Liver (tissue), 9 donors: ENCODE results near the gene LSM12. TPM values are rescaled to one million over a fixed set of nuclear protein-coding genes. Genes with fewer than 3 reads are reported as not detected.
"Not testable (repeated sequence)": the region's sequence is repeated elsewhere in the genome, so short reads cannot be mapped to it uniquely, and the experiment has no call there.

Experiments
- DNase-seq: peaks from one replicate; pipeline ENCODE4 v3.0.0-alpha.2; 2017; ENCODE audit warnings: low spot score
- H3K27ac ChIP-seq, 2 donors: one replicate each; pipeline ENCODE4 v1.7.0; 2013; ENCODE audit warnings: inconsistent platforms in 2 of 2, low read length in 2 of 2, control low read depth in 1 of 2, low read depth in 1 of 2, mild to moderate bottlenecking in 1 of 2
- H3K27me3 ChIP-seq, 4 donors: one replicate each; pipeline versions ENCODE4 v1.6.1 to v1.7.0; 2013; ENCODE audit warnings: low read length in 3 of 4, inconsistent platforms in 1 of 4, mild to moderate bottlenecking in 1 of 4, moderate library complexity in 1 of 4; ENCODE audit not compliant: control insufficient read depth in 4 of 4, insufficient read depth in 4 of 4
- H3K36me3 ChIP-seq, 4 donors: one replicate each; pipeline versions ENCODE4 v1.6.1 to v1.7.0; 2013; ENCODE audit warnings: low read length in 3 of 4, mild to moderate bottlenecking in 3 of 4, low read depth in 1 of 4, moderate library complexity in 1 of 4; ENCODE audit not compliant: control insufficient read depth in 4 of 4, insufficient read depth in 3 of 4
- H3K4me1 ChIP-seq, 4 donors: one replicate each; pipeline versions ENCODE4 v1.6.1 to v1.7.0; 2013; ENCODE audit warnings: low read length in 3 of 4, mild to moderate bottlenecking in 3 of 4, moderate library complexity in 1 of 4; ENCODE audit not compliant: control insufficient read depth in 4 of 4, insufficient read depth in 4 of 4
- H3K4me3 ChIP-seq, 3 donors: one replicate each; pipeline versions ENCODE4 v1.6.1 to v1.7.0; 2013; ENCODE audit warnings: low read length in 3 of 3, control low read depth in 1 of 3, low read depth in 1 of 3, mild to moderate bottlenecking in 1 of 3
- H3K9ac ChIP-seq, 2 donors: one replicate each; pipeline ENCODE4 v1.7.0; 2013; ENCODE audit warnings: low read length in 2 of 2, mild to moderate bottlenecking in 2 of 2, moderate library complexity in 2 of 2, control low read depth in 1 of 2, low read depth in 1 of 2
- H3K9me3 ChIP-seq, 4 donors: one replicate each; pipeline versions ENCODE4 v1.6.1 to v1.7.0; 2013; ENCODE audit warnings: low read length in 3 of 4; ENCODE audit not compliant: control insufficient read depth in 4 of 4
- ATF3 ChIP-seq: IDR thresholded peaks from 2 replicates; pipeline ENCODE4 v1.6.1; 2016; ENCODE audit warnings: antibody characterized with exemption
- CTCF ChIP-seq: fragments of 150-350 bp; IDR thresholded peaks from 2 replicates; pipeline ENCODE4 v1.5.1; 2017; ENCODE audit warnings: improper control_type of control experiment, low read depth, low read length; ENCODE audit not compliant: missing input control
- EGR1 ChIP-seq, 2 donors: IDR thresholded peaks; 2 replicates each; pipeline ENCODE4 v1.6.1; 2016 to 2018; ENCODE audit warnings: antibody characterized with exemption in 2 of 2, low read depth in 2 of 2
- FOXA1 ChIP-seq: IDR thresholded peaks from 2 replicates; pipeline ENCODE4 v1.6.1; 2016; ENCODE audit warnings: antibody characterized with exemption
- FOXA2 ChIP-seq: IDR thresholded peaks from 2 replicates; pipeline ENCODE4 v1.6.1; 2016; ENCODE audit warnings: antibody characterized with exemption
- GABPA ChIP-seq, 2 donors: IDR thresholded peaks in 1 of 2; conservative IDR thresholded peaks in 1 of 2; 2 replicates each; pipeline ENCODE4 v1.6.1; 2016; ENCODE audit warnings: antibody characterized with exemption in 2 of 2, mild to moderate bottlenecking in 1 of 2, moderate library complexity in 1 of 2
- HNF4G ChIP-seq: IDR thresholded peaks from 2 replicates; pipeline ENCODE4 v1.6.1; 2016; ENCODE audit warnings: antibody characterized with exemption
- JUND ChIP-seq, 2 donors: IDR thresholded peaks; 2 replicates each; pipeline ENCODE4 v1.6.1; 2016; ENCODE audit warnings: antibody characterized with exemption in 2 of 2
- MAX ChIP-seq: IDR thresholded peaks from 2 replicates; pipeline ENCODE4 v1.6.1; 2016; ENCODE audit warnings: antibody characterized with exemption
- NR2F2 ChIP-seq: IDR thresholded peaks from 2 replicates; pipeline ENCODE4 v1.6.1; 2016; ENCODE audit warnings: antibody characterized with exemption
- RAD21 ChIP-seq, 2 donors: IDR thresholded peaks; 2 replicates each; pipeline ENCODE4 v1.6.1; 2016; ENCODE audit warnings: antibody characterized with exemption in 2 of 2, mild to moderate bottlenecking in 2 of 2
- REST ChIP-seq: IDR thresholded peaks from 2 replicates; pipeline ENCODE4 v1.6.1; 2016; ENCODE audit warnings: antibody characterized with exemption, mild to moderate bottlenecking
- SP1 ChIP-seq: IDR thresholded peaks from 2 replicates; pipeline ENCODE4 v1.6.1; 2018; ENCODE audit warnings: antibody characterized with exemption, mild to moderate bottlenecking
- TAF1 ChIP-seq: conservative IDR thresholded peaks from 2 replicates; pipeline ENCODE4 v1.6.1; 2016; ENCODE audit warnings: antibody characterized with exemption, mild to moderate bottlenecking
- YY1 ChIP-seq: IDR thresholded peaks from 2 replicates; pipeline ENCODE4 v1.6.1; 2016; ENCODE audit warnings: antibody characterized with exemption, mild to moderate bottlenecking
- whole genome bisulfite sequencing: extraction: QIAGEN DNeasy Blood & Tissue Kit; methylation state at CpG from one replicate; pipeline ENCODE4 v1.1.7; 2013; 5-methylcytosine and 5-hydroxymethylcytosine counted together
- polyA plus RNA-seq, 2 donors: library from polyadenylated mRNA; stranded (reverse) in 1 of 2; unstranded in 1 of 2; fragments of 200-250 nt in 1 of 2; fragments of >200 nt in 1 of 2; fragmentation: Nextera tagmentation in 1 of 2; extraction: Ambion mirVana in 1 of 2; gene quantifications; one replicate each; pipeline versions ENCODE4 v1.2.1 to v1.2.3, GENCODE V29; 2013 to 2015
- total RNA-seq, 2 donors: library from RNA; depleted of rRNA; stranded (reverse); fragments of >200 nt; gene quantifications; one replicate each; pipeline ENCODE4 v1.2.3, GENCODE V29; 2014
- donor health status: healthy.
- donor health status: healthy.
- donor health status: healthy.
- donor health status: healthy.
- donor health status: healthy.

LSM12 gene
- total and polyA plus RNA-seq, 4 donors = 12.1 to 31.9 (median 15.1) TPM

GRCh38 chr17:44023545-44024270 lies 42.8 kb downstream of the LSM12 start:
- H3K27ac ChIP-seq = no peak overlapping the region
- peaks cover 0 to 3% (median 0%) of the 10 kb centered on the region in 4 donors for H3K36me3 ChIP-seq
- H3K4me3 ChIP-seq = no peak overlapping the region
- H3K27me3 ChIP-seq = no peaks in the 10 kb centered on the region
- 80% methylated on average over 22 of the region's 22 CpGs for WGBS
- no peaks in the 10 kb centered on the region for H3K9me3 ChIP-seq
- H3K4me1 ChIP-seq = peaks cover 2 to 20% (median 11%) of the 10 kb centered on the region in 4 donors
- no peak for TF ChIP-seq JUND (IDR thresholded peaks at IDR 0.05)
- no peak for TF ChIP-seq RAD21 (IDR thresholded peaks at IDR 0.05)
- TF ChIP-seq FOXA2 = no peak
- TF ChIP-seq TAF1 = no peak
- no peak for TF ChIP-seq GABPA (IDR thresholded peaks at IDR 0.05 in 1 of 2, conservative IDR thresholded peaks at IDR 0.05 in 1 of 2)
- no peak for TF ChIP-seq YY1
- TF ChIP-seq REST = no peak
- TF ChIP-seq EGR1 (IDR thresholded peaks at IDR 0.05; ENCODE audit: low read depth in 2 of 2) = no peak
- no peak for TF ChIP-seq FOXA1
- no peak for TF ChIP-seq NR2F2
- TF ChIP-seq CTCF = no peak
- H3K9ac ChIP-seq = no peak overlapping the region
- no peak for DNase-seq

- no peak overlapping the region for H3K9ac ChIP-seq
- peaks cover 2 to 20% (median 11%) of the 10 kb centered on the region in 4 donors for H3K4me1 ChIP-seq
- WGBS = 94% methylated on average over 2 of the region's 2 CpGs
- H3K36me3 ChIP-seq = no peaks in the 10 kb centered on the region
- no peaks in the 10 kb centered on the region for H3K27me3 ChIP-seq
- no peak for DNase-seq
- TF ChIP-seq RAD21 (IDR thresholded peaks at IDR 0.05) (no peak), HNF4G (no peak), SP1 (no peak), NR2F2 (no peak), ATF3 (no peak), YY1 (no peak), MAX (no peak), FOXA2 (no peak)
- H3K27ac ChIP-seq = no peak overlapping the region
- no peak overlapping the region for H3K4me3 ChIP-seq
- H3K9me3 ChIP-seq = no peaks in the 10 kb centered on the region
Observed at GRCh38 chr17:44022246-44022645, 44.2 kb downstream of the LSM12 start.

- not testable (repeated sequence) for DNase-seq, H3K27me3 ChIP-seq, H3K4me3 ChIP-seq, H3K9ac ChIP-seq, H3K36me3 ChIP-seq, H3K27ac ChIP-seq, H3K9me3 ChIP-seq
- peaks cover 2 to 20% (median 11%) of the 10 kb centered on the region in 4 donors for H3K4me1 ChIP-seq
- 95% methylated on average over 7 of the region's 7 CpGs for WGBS
Observed at GRCh38 chr17:44021227-44021626, 45.2 kb downstream of the LSM12 start.
